Measurements from ENCODE around the gene S100A4.

Gene S100A4

GRCh38 chr1:153541641-153542590, 3.7 kb downstream of the S100A4 start:
- CTCF ChIA-PET = interaction anchor here (1.3 to 7.1 kb wide), 6 partner anchors 8 to 33 kb away, joined by 5 to 80 read pairs (median 10); partner anchors contain the start of gene S100A6
- no peak for DNase-seq (ENCODE audit: low read depth, low spot score)
- POLR2A ChIA-PET = interaction anchor here (1.1 to 2.9 kb wide), 5 partner anchors 24 to 92 kb away, joined by 3 to 14 read pairs (median 5); partner anchors contain the start of genes CHTOP, S100A13 and S100A2
- no peak for TF ChIP-seq CTCF (IDR thresholded peaks at IDR 0.05; ENCODE audit: insufficient read depth, low read length, missing control alignments)
- no peak overlapping the region for H3K4me3 ChIP-seq (ENCODE audit: low read depth, low read length)

- ChIA-PET CTCF (interaction anchor here (1.3 to 5.7 kb wide), 7 partner anchors 8 to 87 kb away, joined by 5 to 50 read pairs (median 8); partner anchors contain the start of genes S100A13 and S100A2), POLR2A (interaction anchor here (0.6 to 2.9 kb wide), 6 partner anchors 9 to 93 kb away, joined by 3 to 14 read pairs (median 3); partner anchors contain the start of genes CHTOP, S100A13 and S100A2)
- DNase-seq (ENCODE audit: low read depth, low spot score) = no peak
- no peak within 1 kb of the TSS for H3K4me3 ChIP-seq (ENCODE audit: low read depth, low read length)
- no peak for TF ChIP-seq CTCF (IDR thresholded peaks at IDR 0.05; ENCODE audit: insufficient read depth, low read length, missing control alignments)
These were observed 4.9 kb downstream of the S100A4 start, which contains the start of gene S100A5 for GRCh38 chr1:153540394-153541361. TSS of gene S100A5 (minus strand) at chr1:153540934. CDS start at chr1:153540191, 743 bp downstream.

GRCh38 chr1:153539395-153540093, 6.1 kb downstream of the S100A4 start:
- ChIA-PET POLR2A (interaction anchor here (1.0 to 2.9 kb wide), 2 partner anchors 27 to 28 kb away, joined by 3 to 14 read pairs; partner anchors contain the start of gene S100A2), CTCF (interaction anchor here (1.3 to 5.7 kb wide), 4 partner anchors 13 to 88 kb away, joined by 5 to 50 read pairs (median 8); partner anchors contain the start of genes S100A13 and S100A2)
- no peak for TF ChIP-seq CTCF (IDR thresholded peaks at IDR 0.05; ENCODE audit: insufficient read depth, low read length, missing control alignments)
- no peak overlapping the region for H3K4me3 ChIP-seq (ENCODE audit: low read depth, low read length)
- DNase-seq (ENCODE audit: low read depth, low spot score) = no peak

- no peak for TF ChIP-seq CTCF (IDR thresholded peaks at IDR 0.05; ENCODE audit: insufficient read depth, low read length, missing control alignments)
- H3K4me3 ChIP-seq (ENCODE audit: low read depth, low read length) = no peak overlapping the region
- POLR2A ChIA-PET = interaction anchor here (0.6 kb wide), 2 partner anchors 32 to 128 kb away, joined by 3 read pairs; no protein-coding TSS in a partner anchor
- no peak for DNase-seq (ENCODE audit: low read depth, low spot score)
- CTCF ChIA-PET = interaction anchor here (0.9 to 5.7 kb wide), 4 partner anchors 14 to 89 kb away, joined by 3 to 50 read pairs (median 6); partner anchors contain the start of gene S100A13
These were observed 7.2 kb downstream of the S100A4 start for GRCh38 chr1:153538315-153538821.

GRCh38 chr1:153537376-153537730, 8.3 kb downstream of the S100A4 start:
- DNase-seq (ENCODE audit: low read depth, low spot score) = no peak
- POLR2A ChIA-PET = no interaction called here
- no peak overlapping the region for H3K4me3 ChIP-seq (ENCODE audit: low read depth, low read length)
- CTCF ChIA-PET = interaction anchor here (5.7 kb wide), 1 partner anchor 33 kb away, joined by 50 read pairs; no protein-coding TSS in a partner anchor
- no peak for TF ChIP-seq CTCF (IDR thresholded peaks at IDR 0.05; ENCODE audit: insufficient read depth, low read length, missing control alignments)

Data from AG04449 (cell line).